Panc1 (cell line): ENCODE results near the gene CLRN3. TPM values are rescaled to one million over a fixed set of nuclear protein-coding genes. Genes with fewer than 3 reads are reported as not detected.
A peak's percentile ranks its signal among the peaks of the same experiment; 100 is the strongest.

ENCODE experiments used
- ATAC-seq: fragments of 200-7000 bp; cut with Tn5 transposase; 2 replicates; pipeline ENCODE4 v1.9.1; 2020; ENCODE audit warnings: mild to moderate bottlenecking, moderate library complexity
- BruUV-seq: library from RNA; stranded (reverse); fragments of 400-500 nt; replicated peaks from 2 replicates; lab custom pipeline; 2021; lab: Mats Ljungman, UMichigan
- CTCF ChIA-PET: fragments of 300-600 bp; sonication (Branson Sonifier 250); formaldehyde crosslinking; loops from one replicate; lab custom pipeline; 2022; ENCODE audit warnings: antibody characterized with exemption; lab: Charles Lee
- POLR2A ChIA-PET: fragments of 300-600 bp; sonication (Branson Sonifier 250); formaldehyde crosslinking; loops from one replicate; lab custom pipeline; 2022; ENCODE audit warnings: antibody characterized with exemption; lab: Charles Lee
- DNase-seq: peaks from one replicate; pipeline ENCODE4 v3.0.0-alpha.2; 2010; ENCODE audit warnings: low read depth, low spot score
- H3K27ac ChIP-seq: 2 replicates; pipeline ENCODE4 v1.5.1; 2011; ENCODE audit warnings: mild to moderate bottlenecking, low read length, inconsistent platforms
- H3K27me3 ChIP-seq: fragments of 200-500 bp; sonication (Bioruptor generic); 2 replicates; pipeline ENCODE4 v1.6.0; 2014; ENCODE audit warnings: low read length, inconsistent platforms; ENCODE audit not compliant: control insufficient read depth, insufficient read depth
- H3K36me3 ChIP-seq: fragments of 200-500 bp; sonication (Bioruptor generic); 2 replicates; pipeline ENCODE4 v1.5.1; 2014; ENCODE audit warnings: inconsistent platforms, mild to moderate bottlenecking, low read length, moderate library complexity; ENCODE audit not compliant: control insufficient read depth, insufficient read depth
- H3K4me1 ChIP-seq: 2 replicates; pipeline ENCODE4 v1.5.1; 2011; ENCODE audit warnings: inconsistent platforms, mild to moderate bottlenecking, low read length, moderate library complexity; ENCODE audit not compliant: control insufficient read depth, insufficient read depth
- H3K4me3 ChIP-seq, 2 experiments: 2 replicates each; pipeline ENCODE4 v1.5.1; 2011 to 2012; ENCODE audit warnings: low read depth in 2 of 2, low read length in 2 of 2, mild to moderate bottlenecking in 2 of 2, inconsistent platforms in 1 of 2, moderate library complexity in 1 of 2
- H3K9me3 ChIP-seq: fragments of 200-500 bp; sonication (Bioruptor generic); 2 replicates; pipeline ENCODE4 v1.5.1; 2014; ENCODE audit warnings: low read depth, mild to moderate bottlenecking, inconsistent platforms, low read length, moderate library complexity; ENCODE audit not compliant: control insufficient read depth, insufficient read depth
- POLR2AphosphoS5 ChIP-seq: IDR thresholded peaks from 2 replicates; pipeline ENCODE4 v1.6.1; 2012; ENCODE audit warnings: mild to moderate bottlenecking, low read depth, low read length, moderate library complexity
- SIN3A ChIP-seq: IDR thresholded peaks from 2 replicates; pipeline ENCODE4 v1.6.1; 2012; ENCODE audit warnings: low read depth, mild to moderate bottlenecking, low read length, moderate library complexity, borderline replicate concordance; ENCODE audit not compliant: insufficient read depth
- TCF7L2 ChIP-seq: IDR thresholded peaks from 2 replicates; pipeline ENCODE4 v1.6.1; 2011; ENCODE audit warnings: mild to moderate bottlenecking, low read depth, low read length, inconsistent platforms
- in situ Hi-C: cut with HindIII; loops from 2 replicates; pipeline ENCODE4 v1.10.0; 2016; ENCODE audit warnings: low sequenced_read_pairs, low pct_unique_long_range_greater_than_20kb
- intact Hi-C: fragments of 100-400 bp; cut with micrococcal nuclease; formaldehyde crosslinking; loops from one replicate; pipeline ENCODE4 v1.10.0; 2022; ENCODE audit not compliant: unreplicated experiment
- total RNA-seq: library from RNA; stranded (reverse); gene quantifications from one replicate; pipeline ENCODE4 v1.2.1, GENCODE V29; 2021; ENCODE audit not compliant: unreplicated experiment
- TF ChIP-seq, protein P1 (sequence below): fragments of 450-650 bp; IDR thresholded peaks from 2 replicates; pipeline ENCODE4 v1.5.1; 2017; ENCODE audit warnings: mild to moderate bottlenecking
- TF ChIP-seq, protein P2 (sequence below), 2 experiments: IDR thresholded peaks; 2 replicates each; pipeline ENCODE4 v1.6.1; 2011 to 2012; ENCODE audit warnings: low read depth in 2 of 2, control low read depth in 1 of 2, low read length in 1 of 2, mild to moderate bottlenecking in 1 of 2, moderate library complexity in 1 of 2; ENCODE audit not compliant: insufficient read depth in 1 of 2

CLRN3 gene
- total RNA-seq, 1 experiment from 2014 or later = not detected

DNA sequence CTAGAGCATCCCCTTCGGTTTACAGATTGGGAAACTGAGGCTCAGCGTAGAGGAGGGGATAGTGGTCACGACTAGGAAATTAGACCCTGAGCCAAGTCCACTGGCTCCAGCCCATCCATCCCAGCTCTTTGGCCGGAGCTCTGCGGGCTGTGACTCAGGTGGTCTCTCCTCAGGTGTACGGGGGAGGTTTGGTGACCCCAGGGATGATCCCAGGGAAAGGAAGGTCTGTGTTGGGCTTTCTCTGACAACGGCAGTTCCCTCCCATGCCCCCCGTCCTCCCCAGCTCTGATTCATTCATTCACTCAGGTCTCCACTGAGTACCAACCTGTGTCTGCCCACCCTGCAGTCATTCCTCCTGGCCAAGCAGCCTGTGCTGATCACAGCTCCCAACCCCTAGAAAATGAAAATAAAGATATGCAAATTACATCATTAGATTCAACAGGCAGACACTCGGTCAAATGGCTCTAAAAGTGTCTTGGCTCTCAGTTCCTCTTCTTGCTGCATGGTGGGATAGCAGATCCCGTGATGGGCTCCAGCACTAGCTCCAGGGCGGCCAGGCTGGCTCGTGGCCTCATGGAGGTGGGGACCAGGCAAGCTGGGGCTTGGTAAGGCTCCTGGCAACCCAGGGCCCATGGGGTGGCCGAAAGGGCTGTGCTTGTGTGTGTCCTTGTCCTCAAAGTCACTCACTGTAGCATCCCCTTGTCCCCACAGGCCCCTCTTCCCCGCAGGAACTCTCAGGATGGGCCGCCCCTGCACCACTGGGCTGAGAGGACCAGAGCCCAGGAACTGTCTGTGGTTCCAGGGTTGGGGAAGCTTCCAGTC is 37.8 kb downstream of the CLRN3 start:
- Histone ChIP-seq H3K27ac (no peak overlapping the region), H3K27me3 (peaks cover 5% of the 10 kb centered on the region; the same call in 1 of the 2 replicates), H3K4me1 (0 out of 2 replicates have a peak, but pooled peaks cover 2% of the 10 kb centered on the region), H3K9me3 (no peaks in the 10 kb centered on the region), H3K36me3 (no peaks in the 10 kb centered on the region), H3K4me3 (no peak overlapping the region)
- intact Hi-C loops = loop anchor here (1.0 to 10.0 kb wide), 2 partner anchors 140 to 370 kb away; no protein-coding TSS in a partner anchor
- BruUV-seq = no TSS peak
- ATAC-seq (no peak), DNase-seq (no peak)
- in situ Hi-C loops = no loop called here
- POLR2A ChIA-PET = no interaction called here
- no peak for TF ChIP-seq SIN3A
- no peak for TF ChIP-seq POLR2AphosphoS5
- TF ChIP-seq TCF7L2 = no peak
- TF ChIP-seq, protein P1, sequence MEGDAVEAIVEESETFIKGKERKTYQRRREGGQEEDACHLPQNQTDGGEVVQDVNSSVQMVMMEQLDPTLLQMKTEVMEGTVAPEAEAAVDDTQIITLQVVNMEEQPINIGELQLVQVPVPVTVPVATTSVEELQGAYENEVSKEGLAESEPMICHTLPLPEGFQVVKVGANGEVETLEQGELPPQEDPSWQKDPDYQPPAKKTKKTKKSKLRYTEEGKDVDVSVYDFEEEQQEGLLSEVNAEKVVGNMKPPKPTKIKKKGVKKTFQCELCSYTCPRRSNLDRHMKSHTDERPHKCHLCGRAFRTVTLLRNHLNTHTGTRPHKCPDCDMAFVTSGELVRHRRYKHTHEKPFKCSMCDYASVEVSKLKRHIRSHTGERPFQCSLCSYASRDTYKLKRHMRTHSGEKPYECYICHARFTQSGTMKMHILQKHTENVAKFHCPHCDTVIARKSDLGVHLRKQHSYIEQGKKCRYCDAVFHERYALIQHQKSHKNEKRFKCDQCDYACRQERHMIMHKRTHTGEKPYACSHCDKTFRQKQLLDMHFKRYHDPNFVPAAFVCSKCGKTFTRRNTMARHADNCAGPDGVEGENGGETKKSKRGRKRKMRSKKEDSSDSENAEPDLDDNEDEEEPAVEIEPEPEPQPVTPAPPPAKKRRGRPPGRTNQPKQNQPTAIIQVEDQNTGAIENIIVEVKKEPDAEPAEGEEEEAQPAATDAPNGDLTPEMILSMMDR = no peak
- TF ChIP-seq, protein P2, sequence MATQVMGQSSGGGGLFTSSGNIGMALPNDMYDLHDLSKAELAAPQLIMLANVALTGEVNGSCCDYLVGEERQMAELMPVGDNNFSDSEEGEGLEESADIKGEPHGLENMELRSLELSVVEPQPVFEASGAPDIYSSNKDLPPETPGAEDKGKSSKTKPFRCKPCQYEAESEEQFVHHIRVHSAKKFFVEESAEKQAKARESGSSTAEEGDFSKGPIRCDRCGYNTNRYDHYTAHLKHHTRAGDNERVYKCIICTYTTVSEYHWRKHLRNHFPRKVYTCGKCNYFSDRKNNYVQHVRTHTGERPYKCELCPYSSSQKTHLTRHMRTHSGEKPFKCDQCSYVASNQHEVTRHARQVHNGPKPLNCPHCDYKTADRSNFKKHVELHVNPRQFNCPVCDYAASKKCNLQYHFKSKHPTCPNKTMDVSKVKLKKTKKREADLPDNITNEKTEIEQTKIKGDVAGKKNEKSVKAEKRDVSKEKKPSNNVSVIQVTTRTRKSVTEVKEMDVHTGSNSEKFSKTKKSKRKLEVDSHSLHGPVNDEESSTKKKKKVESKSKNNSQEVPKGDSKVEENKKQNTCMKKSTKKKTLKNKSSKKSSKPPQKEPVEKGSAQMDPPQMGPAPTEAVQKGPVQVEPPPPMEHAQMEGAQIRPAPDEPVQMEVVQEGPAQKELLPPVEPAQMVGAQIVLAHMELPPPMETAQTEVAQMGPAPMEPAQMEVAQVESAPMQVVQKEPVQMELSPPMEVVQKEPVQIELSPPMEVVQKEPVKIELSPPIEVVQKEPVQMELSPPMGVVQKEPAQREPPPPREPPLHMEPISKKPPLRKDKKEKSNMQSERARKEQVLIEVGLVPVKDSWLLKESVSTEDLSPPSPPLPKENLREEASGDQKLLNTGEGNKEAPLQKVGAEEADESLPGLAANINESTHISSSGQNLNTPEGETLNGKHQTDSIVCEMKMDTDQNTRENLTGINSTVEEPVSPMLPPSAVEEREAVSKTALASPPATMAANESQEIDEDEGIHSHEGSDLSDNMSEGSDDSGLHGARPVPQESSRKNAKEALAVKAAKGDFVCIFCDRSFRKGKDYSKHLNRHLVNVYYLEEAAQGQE (IDR thresholded peaks at IDR 0.05; ENCODE audit: insufficient read depth in 1 of 2, low read depth in 2 of 2, low read length in 1 of 2) = no peak
- CTCF ChIA-PET = interaction anchor here (0.7 to 1.6 kb wide), 8 partner anchors 52 to 663 kb away, joined by 3 to 32 read pairs (median 3); partner anchors contain the start of gene PTPRE

DNA sequence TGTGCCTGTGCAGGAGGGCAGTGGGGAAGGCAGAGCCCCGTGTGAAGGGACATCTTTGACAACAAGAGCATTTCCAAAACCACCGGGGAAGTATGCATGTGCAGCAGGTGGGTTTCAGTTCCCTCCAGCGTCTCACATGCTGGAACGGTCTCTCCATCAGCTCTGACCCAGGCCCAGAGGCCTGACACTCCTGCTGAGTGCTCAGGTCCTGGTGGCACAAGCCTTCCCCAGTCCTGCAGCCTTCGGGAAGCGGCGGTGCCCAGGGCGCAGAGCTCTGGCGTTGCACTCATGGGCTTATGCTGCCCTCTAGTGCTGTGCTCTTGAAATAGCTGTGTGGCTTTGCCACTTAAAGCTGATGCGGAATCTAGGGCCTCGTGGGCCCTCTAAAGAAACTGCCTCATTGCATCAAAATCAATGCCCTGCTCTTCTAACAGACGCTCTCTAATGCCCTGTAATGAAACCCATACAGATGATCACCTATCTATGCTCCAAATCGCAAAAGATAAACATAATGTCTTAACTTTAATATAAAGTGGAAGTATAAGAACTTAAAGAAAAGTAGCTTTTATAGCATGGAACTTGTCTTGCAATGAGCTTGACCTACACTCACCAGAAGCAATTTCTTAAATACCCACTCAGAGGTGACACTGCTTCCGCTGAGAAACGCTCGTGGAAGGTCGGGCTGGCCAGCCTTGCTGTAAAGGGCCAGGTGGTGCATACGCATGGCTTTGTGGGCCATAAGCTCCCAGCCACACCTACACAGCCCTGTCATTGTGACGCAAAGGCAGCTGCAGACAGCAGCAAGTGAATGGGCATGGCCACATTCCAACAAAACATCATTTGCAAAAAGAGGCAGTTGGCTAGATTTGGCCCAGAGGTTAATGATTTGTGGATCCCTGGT is 38.6 kb downstream of the CLRN3 start:
- POLR2A ChIA-PET = no interaction called here

More for the DNA sequence above, 38.6 kb downstream of the CLRN3 start:
- Histone ChIP-seq H3K27me3 (peaks cover 5% of the 10 kb centered on the region; the same call in 1 of the 2 replicates), H3K4me3 (no peak overlapping the region), H3K36me3 (no peaks in the 10 kb centered on the region), H3K27ac (no peak overlapping the region), H3K4me1 (0 out of 2 replicates have a peak, but pooled peaks cover 2% of the 10 kb centered on the region), H3K9me3 (no peaks in the 10 kb centered on the region)
- no TSS peak for BruUV-seq
- in situ Hi-C loops (no loop called here), intact Hi-C loops (loop anchor here (1.0 to 10.0 kb wide), 2 partner anchors 139 to 369 kb away; no protein-coding TSS in a partner anchor)
- ATAC-seq (peak; percentile 97), DNase-seq (peak; percentile 45)
- CTCF ChIA-PET = interaction anchor here (0.6 to 1.6 kb wide), 12 partner anchors 48 to 663 kb away, joined by 3 to 32 read pairs (median 3); partner anchors contain the start of gene PTPRE
- TF ChIP-seq, protein P2 (IDR thresholded peaks at IDR 0.05; ENCODE audit: insufficient read depth in 1 of 2, low read depth in 2 of 2, low read length in 1 of 2) = no peak
- no peak for TF ChIP-seq TCF7L2
- no peak for TF ChIP-seq POLR2AphosphoS5
- TF ChIP-seq SIN3A = no peak
- TF ChIP-seq, protein P1 = peak; percentile 95
